HEK293 (cell line): Measurements from ENCODE around the gene VEPH1.

Source experiments
- CTCF ChIA-PET: fragments of 350-600 bp; formaldehyde crosslinking; extraction: SDS; loops from one replicate; lab custom pipeline; 2021; ENCODE audit warnings: antibody characterized with exemption; lab: Yijun Ruan, JAX
- POLR2A ChIA-PET: fragments of 300-600 bp; formaldehyde crosslinking; extraction: SDS; loops from one replicate; lab custom pipeline; 2020; ENCODE audit warnings: antibody characterized with exemption, inconsistent platforms; lab: Yijun Ruan, JAX
- H3K27ac ChIP-seq: fragments of 200-500 bp; sonication (Bioruptor generic); 2 replicates; pipeline ENCODE4 v1.5.1; 2014; ENCODE audit warnings: low read depth, low read length, control low read depth, inconsistent platforms; ENCODE audit errors: extremely low read depth
- H3K36me3 ChIP-seq, 2 experiments: fragments of 200-500 bp in 1 of 2; sonication (Bioruptor generic) in 1 of 2; 1 replicate in 1 of 2; 2 replicates in 1 of 2; pipeline ENCODE4 v1.5.1; 2014 to 2017; ENCODE audit warnings: inconsistent platforms in 2 of 2, low read length in 2 of 2; ENCODE audit not compliant: control insufficient read depth in 2 of 2, insufficient read depth in 1 of 2
- H3K4me1 ChIP-seq: fragments of 200-500 bp; sonication (Bioruptor generic); 2 replicates; pipeline ENCODE4 v1.5.1; 2014; ENCODE audit warnings: mild to moderate bottlenecking, low read length, inconsistent platforms; ENCODE audit not compliant: control insufficient read depth, insufficient read depth
- H3K4me3 ChIP-seq: 2 replicates; pipeline ENCODE4 v1.5.1; 2011; ENCODE audit warnings: low read depth, mild to moderate bottlenecking, control low read depth, low read length, moderate library complexity
- H3K9me3 ChIP-seq: fragments of 200-500 bp; sonication (Bioruptor generic); 2 replicates; pipeline ENCODE4 v1.5.1; 2014; ENCODE audit warnings: low read depth, low read length, inconsistent platforms; ENCODE audit not compliant: control insufficient read depth, insufficient read depth
- BCL11B ChIP-seq: fragments of 450-650 bp; formaldehyde crosslinking; IDR thresholded peaks from 2 replicates; pipeline ENCODE4 v1.5.1; 2016; ENCODE audit warnings: low read depth, missing biosample characterization, missing genetic modification characterization
- GLIS1 ChIP-seq: fragments of 450-650 bp; formaldehyde crosslinking; IDR thresholded peaks from 2 replicates; pipeline ENCODE4 v1.5.1; 2016; ENCODE audit warnings: missing biosample characterization, missing genetic modification characterization
- HOXC10 ChIP-seq: sonication (generic); formaldehyde crosslinking; IDR thresholded peaks from 2 replicates; pipeline ENCODE4 v1.8.1; 2023; ENCODE audit warnings: mild to moderate bottlenecking, missing genetic modification reagents
- MZF1 ChIP-seq: fragments of 450-650 bp; formaldehyde crosslinking; IDR thresholded peaks from 2 replicates; pipeline ENCODE4 v1.5.1; 2017; ENCODE audit warnings: missing biosample characterization, missing genetic modification characterization, borderline replicate concordance
- REPIN1 ChIP-seq: fragments of 450-650 bp; formaldehyde crosslinking; IDR thresholded peaks from 2 replicates; pipeline ENCODE4 v1.5.1; 2017; ENCODE audit warnings: missing biosample characterization, missing genetic modification characterization, low read depth
- ZBTB21 ChIP-seq: fragments of 450-650 bp; formaldehyde crosslinking; IDR thresholded peaks from 2 replicates; pipeline ENCODE4 v1.5.1; 2017; ENCODE audit warnings: missing biosample characterization, missing genetic modification characterization
- ZNF146 ChIP-seq: fragments of 450-650 bp; formaldehyde crosslinking; IDR thresholded peaks from 2 replicates; pipeline ENCODE4 v1.5.1; 2016; ENCODE audit warnings: missing biosample characterization, missing genetic modification characterization
- ZNF157 ChIP-seq: fragments of 450-650 bp; formaldehyde crosslinking; IDR thresholded peaks from 2 replicates; pipeline ENCODE4 v1.5.1; 2016; ENCODE audit warnings: missing biosample characterization, missing genetic modification characterization
- ZNF335 ChIP-seq: fragments of 450-650 bp; formaldehyde crosslinking; conservative IDR thresholded peaks from 2 replicates; pipeline ENCODE4 v1.5.1; 2016; ENCODE audit warnings: missing biosample characterization, missing genetic modification characterization
- ZNF354C ChIP-seq: fragments of 450-650 bp; formaldehyde crosslinking; IDR thresholded peaks from 2 replicates; pipeline ENCODE4 v1.5.1; 2016; ENCODE audit warnings: missing biosample characterization, missing genetic modification characterization, low read depth, borderline replicate concordance
- ZNF433 ChIP-seq: fragments of 450-650 bp; formaldehyde crosslinking; IDR thresholded peaks from 2 replicates; pipeline ENCODE4 v1.5.1; 2016; ENCODE audit warnings: missing biosample characterization, missing genetic modification characterization, low read depth
- ZNF701 ChIP-seq: fragments of 450-650 bp; formaldehyde crosslinking; IDR thresholded peaks from 2 replicates; pipeline ENCODE4 v1.5.1; 2016; ENCODE audit warnings: missing biosample characterization, missing genetic modification characterization
- TF ChIP-seq, protein P1 (sequence below): fragments of 450-650 bp; formaldehyde crosslinking; IDR thresholded peaks from 2 replicates; pipeline ENCODE4 v1.5.1; 2017; ENCODE audit warnings: missing biosample characterization, missing genetic modification characterization
- TF ChIP-seq, protein P2 (sequence below): fragments of 450-650 bp; formaldehyde crosslinking; IDR thresholded peaks from 2 replicates; pipeline ENCODE4 v1.5.1; 2016; ENCODE audit warnings: missing biosample characterization, missing genetic modification characterization
- TF ChIP-seq, protein P3 (sequence below): fragments of 450-650 bp; formaldehyde crosslinking; IDR thresholded peaks from 2 replicates; pipeline ENCODE4 v1.5.1; 2017; ENCODE audit warnings: missing biosample characterization, missing genetic modification characterization
- TF ChIP-seq, protein P4 (sequence below): fragments of 450-650 bp; formaldehyde crosslinking; IDR thresholded peaks from 2 replicates; pipeline ENCODE4 v1.5.1; 2016; ENCODE audit warnings: missing biosample characterization, missing genetic modification characterization

Gene VEPH1

DNA sequence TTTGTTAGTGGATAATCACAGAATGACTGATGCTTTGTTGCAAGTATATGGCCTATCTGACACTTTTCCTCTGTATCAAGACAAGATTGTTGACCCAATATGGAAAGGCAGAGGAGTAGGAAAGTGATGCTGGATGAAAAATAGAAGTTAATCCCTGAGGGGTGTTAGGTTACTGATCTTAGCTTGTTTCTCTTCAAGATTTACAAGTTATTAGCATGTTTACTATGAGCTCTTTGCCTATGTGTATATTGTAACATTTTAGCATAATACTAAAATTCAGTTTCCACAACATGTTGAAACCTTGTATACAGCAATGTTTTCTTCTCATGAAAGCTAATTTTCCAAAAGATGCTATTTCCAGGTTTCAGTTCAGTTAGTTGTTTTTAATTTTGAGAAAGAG lies 222.9 kb downstream of the VEPH1 start (continued):
- no peak for TF ChIP-seq ZBTB21 (tag by site-specific recombination)
- TF ChIP-seq, protein P1, sequence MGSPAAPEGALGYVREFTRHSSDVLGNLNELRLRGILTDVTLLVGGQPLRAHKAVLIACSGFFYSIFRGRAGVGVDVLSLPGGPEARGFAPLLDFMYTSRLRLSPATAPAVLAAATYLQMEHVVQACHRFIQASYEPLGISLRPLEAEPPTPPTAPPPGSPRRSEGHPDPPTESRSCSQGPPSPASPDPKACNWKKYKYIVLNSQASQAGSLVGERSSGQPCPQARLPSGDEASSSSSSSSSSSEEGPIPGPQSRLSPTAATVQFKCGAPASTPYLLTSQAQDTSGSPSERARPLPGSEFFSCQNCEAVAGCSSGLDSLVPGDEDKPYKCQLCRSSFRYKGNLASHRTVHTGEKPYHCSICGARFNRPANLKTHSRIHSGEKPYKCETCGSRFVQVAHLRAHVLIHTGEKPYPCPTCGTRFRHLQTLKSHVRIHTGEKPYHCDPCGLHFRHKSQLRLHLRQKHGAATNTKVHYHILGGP: no peak
- TF ChIP-seq, protein P2, sequence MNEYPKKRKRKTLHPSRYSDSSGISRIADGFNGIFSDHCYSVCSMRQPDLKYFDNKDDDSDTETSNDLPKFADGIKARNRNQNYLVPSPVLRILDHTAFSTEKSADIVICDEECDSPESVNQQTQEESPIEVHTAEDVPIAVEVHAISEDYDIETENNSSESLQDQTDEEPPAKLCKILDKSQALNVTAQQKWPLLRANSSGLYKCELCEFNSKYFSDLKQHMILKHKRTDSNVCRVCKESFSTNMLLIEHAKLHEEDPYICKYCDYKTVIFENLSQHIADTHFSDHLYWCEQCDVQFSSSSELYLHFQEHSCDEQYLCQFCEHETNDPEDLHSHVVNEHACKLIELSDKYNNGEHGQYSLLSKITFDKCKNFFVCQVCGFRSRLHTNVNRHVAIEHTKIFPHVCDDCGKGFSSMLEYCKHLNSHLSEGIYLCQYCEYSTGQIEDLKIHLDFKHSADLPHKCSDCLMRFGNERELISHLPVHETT: no peak
- no peak for TF ChIP-seq ZNF157 (tag by site-specific recombination)
- TF ChIP-seq ZNF354C (tag by site-specific recombination): no peak
- TF ChIP-seq ZNF433: no peak
- no peak for TF ChIP-seq ZNF701
- no peak for TF ChIP-seq BCL11B (tag by site-specific recombination)

DNA sequence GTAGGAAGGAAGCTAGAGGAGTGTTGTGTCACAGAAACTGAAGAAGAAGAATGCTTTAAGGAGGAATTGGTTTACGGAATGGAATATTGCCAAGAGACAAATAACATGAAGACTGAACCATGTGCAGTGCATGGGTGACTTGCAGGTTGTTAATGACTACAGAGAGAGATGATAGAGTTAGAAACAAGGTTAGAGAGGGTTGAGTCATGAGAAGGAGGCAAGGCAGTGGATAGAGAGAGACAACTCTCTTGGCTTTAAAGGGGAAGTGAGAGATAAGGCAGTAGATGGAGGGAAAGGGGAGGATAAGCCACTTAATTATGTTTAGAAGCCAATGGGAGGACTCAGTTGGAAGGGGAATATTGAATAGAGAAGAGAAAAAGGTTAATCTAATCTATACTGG lies 224.0 kb downstream of the VEPH1 start:
- Histone ChIP-seq H3K27ac (no peak overlapping the region), H3K9me3 (no peaks in the 10 kb centered on the region), H3K4me1 (no peaks in the 10 kb centered on the region), H3K36me3 (no peaks in the 10 kb centered on the region), H3K4me3 (no peak overlapping the region)
- POLR2A ChIA-PET: no interaction called here
- TF ChIP-seq ZNF335 (tag by site-specific recombination) (no peak), GLIS1 (tag by site-specific recombination) (no peak), HOXC10 (CRISPR knock-in tag) (no peak)
- TF ChIP-seq, protein P3, sequence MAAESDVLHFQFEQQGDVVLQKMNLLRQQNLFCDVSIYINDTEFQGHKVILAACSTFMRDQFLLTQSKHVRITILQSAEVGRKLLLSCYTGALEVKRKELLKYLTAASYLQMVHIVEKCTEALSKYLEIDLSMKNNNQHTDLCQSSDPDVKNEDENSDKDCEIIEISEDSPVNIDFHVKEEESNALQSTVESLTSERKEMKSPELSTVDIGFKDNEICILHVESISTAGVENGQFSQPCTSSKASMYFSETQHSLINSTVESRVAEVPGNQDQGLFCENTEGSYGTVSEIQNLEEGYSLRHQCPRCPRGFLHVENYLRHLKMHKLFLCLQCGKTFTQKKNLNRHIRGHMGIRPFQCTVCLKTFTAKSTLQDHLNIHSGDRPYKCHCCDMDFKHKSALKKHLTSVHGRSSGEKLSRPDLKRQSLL (tag by site-specific recombination): no peak
- TF ChIP-seq, protein P4, sequence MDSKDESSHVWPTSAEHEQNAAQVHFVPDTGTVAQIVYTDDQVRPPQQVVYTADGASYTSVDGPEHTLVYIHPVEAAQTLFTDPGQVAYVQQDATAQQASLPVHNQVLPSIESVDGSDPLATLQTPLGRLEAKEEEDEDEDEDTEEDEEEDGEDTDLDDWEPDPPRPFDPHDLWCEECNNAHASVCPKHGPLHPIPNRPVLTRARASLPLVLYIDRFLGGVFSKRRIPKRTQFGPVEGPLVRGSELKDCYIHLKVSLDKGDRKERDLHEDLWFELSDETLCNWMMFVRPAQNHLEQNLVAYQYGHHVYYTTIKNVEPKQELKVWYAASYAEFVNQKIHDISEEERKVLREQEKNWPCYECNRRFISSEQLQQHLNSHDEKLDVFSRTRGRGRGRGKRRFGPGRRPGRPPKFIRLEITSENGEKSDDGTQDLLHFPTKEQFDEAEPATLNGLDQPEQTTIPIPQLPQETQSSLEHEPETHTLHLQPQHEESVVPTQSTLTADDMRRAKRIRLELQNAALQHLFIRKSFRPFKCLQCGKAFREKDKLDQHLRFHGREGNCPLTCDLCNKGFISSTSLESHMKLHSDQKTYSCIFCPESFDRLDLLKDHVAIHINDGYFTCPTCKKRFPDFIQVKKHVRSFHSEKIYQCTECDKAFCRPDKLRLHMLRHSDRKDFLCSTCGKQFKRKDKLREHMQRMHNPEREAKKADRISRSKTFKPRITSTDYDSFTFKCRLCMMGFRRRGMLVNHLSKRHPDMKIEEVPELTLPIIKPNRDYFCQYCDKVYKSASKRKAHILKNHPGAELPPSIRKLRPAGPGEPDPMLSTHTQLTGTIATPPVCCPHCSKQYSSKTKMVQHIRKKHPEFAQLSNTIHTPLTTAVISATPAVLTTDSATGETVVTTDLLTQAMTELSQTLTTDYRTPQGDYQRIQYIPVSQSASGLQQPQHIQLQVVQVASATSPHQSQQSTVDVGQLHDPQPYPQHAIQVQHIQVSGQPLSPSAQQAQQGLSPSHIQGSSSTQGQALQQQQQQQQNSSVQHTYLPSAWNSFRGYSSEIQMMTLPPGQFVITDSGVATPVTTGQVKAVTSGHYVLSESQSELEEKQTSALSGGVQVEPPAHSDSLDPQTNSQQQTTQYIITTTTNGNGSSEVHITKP (tag by site-specific recombination): peak; percentile 35; the same call in 1 of the 2 replicates
- CTCF ChIA-PET: no interaction called here

DNA sequence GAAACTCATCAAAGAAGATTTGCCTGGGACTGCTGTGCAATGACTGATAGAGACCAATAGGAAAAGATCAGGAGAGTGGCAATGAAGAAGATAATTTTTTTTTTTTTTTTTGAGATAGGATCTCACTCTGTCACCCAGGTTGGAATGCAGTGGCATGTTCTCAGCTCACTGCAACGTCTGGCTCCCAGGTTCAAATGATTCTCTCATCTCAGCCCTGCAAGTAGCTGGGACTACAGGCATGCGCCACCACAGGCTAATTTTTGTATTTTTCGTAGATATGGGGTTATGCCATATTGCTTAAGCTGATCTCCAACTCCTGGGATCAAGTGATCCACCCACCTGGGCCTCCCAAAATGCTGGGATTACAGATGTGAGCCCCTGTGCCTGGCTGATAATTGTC lies 226.4 kb downstream of the VEPH1 start:
- Histone ChIP-seq H3K9me3 (no peaks in the 10 kb centered on the region), H3K27ac (no peak overlapping the region), H3K36me3 (no peaks in the 10 kb centered on the region), H3K4me1 (no peaks in the 10 kb centered on the region)
- POLR2A ChIA-PET: no interaction called here
- TF ChIP-seq ZNF146 (tag by site-specific recombination): no peak
- TF ChIP-seq REPIN1 (tag by site-specific recombination): no peak
- TF ChIP-seq MZF1 (tag by site-specific recombination): no peak
- TF ChIP-seq, all 188 proteins: peak for 0
- CTCF ChIA-PET: no interaction called here
- no peak overlapping the region for H3K4me3 ChIP-seq
